VCaP (cell line): Measurements from ENCODE around the gene CCDC70.

Experiments used
- H3K27ac ChIP-seq: fragments of 450-650 bp; 2 replicates; pipeline ENCODE4 v1.5.1; 2017
- TF ChIP-seq, protein P1 (sequence below): fragments of 450-650 bp; conservative IDR thresholded peaks from 2 replicates; pipeline ENCODE4 v1.5.1; 2017; ENCODE audit warnings: mild to moderate bottlenecking, moderate library complexity

CCDC70 gene

GRCh38 chr13:51867062-51867461, 5.3 kb downstream of the CCDC70 start:
- TF ChIP-seq, protein P1, sequence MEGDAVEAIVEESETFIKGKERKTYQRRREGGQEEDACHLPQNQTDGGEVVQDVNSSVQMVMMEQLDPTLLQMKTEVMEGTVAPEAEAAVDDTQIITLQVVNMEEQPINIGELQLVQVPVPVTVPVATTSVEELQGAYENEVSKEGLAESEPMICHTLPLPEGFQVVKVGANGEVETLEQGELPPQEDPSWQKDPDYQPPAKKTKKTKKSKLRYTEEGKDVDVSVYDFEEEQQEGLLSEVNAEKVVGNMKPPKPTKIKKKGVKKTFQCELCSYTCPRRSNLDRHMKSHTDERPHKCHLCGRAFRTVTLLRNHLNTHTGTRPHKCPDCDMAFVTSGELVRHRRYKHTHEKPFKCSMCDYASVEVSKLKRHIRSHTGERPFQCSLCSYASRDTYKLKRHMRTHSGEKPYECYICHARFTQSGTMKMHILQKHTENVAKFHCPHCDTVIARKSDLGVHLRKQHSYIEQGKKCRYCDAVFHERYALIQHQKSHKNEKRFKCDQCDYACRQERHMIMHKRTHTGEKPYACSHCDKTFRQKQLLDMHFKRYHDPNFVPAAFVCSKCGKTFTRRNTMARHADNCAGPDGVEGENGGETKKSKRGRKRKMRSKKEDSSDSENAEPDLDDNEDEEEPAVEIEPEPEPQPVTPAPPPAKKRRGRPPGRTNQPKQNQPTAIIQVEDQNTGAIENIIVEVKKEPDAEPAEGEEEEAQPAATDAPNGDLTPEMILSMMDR = no peak
- H3K27ac ChIP-seq = no peak overlapping the region

- H3K27ac ChIP-seq = no peak overlapping the region
- TF ChIP-seq, protein P1 = no peak
Observed at GRCh38 chr13:51869916-51870315, 8.1 kb downstream of the CCDC70 start.

GRCh38 chr13:51870616-51871015, 8.8 kb downstream of the CCDC70 start:
- TF ChIP-seq, protein P1 = no peak
- no peak overlapping the region for H3K27ac ChIP-seq

- H3K27ac ChIP-seq = no peak overlapping the region
- TF ChIP-seq, protein P1 = no peak
Observed at GRCh38 chr13:51873117-51873798, 11.5 kb downstream of the CCDC70 start.

GRCh38 chr13:51873837-51874236, 12.1 kb downstream of the CCDC70 start:
- TF ChIP-seq, protein P1 = no peak

GRCh38 chr13:51874651-51875050, 12.9 kb downstream of the CCDC70 start:
- H3K27ac ChIP-seq = no peak overlapping the region
- TF ChIP-seq, protein P1 = no peak

More at GRCh38 chr13:51873837-51874236, 12.1 kb downstream of the CCDC70 start:
- H3K27ac ChIP-seq = no peak overlapping the region

DNA sequence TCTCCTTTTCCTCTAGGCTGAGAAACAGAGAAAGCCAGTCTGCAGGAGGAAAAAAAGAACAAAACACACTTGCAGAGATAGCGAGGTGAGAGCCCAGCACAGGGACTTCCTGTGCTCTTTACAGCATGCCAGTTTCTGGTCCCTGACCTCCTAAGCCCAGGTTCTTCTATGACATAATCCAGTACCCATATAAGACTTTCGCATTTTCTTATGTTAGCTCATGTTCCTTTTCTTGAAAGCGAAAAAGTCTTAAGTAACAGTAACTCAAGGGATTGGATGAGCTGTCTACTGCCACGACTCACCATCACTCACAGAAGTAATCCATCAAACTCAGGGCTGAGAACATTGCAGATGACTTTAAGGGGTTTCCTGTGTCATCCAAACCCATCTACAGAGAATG, 17.4 kb downstream of the CCDC70 start:
- TF ChIP-seq, protein P1 = no peak

More for the DNA sequence above, 17.4 kb downstream of the CCDC70 start:
- H3K27ac ChIP-seq = no peak overlapping the region
